K562 (cell line): ENCODE data around the gene CACTIN. TPM values are rescaled to one million over a fixed set of nuclear protein-coding genes. Genes with fewer than 3 reads are reported as not detected.

Source experiments
- ATAC-seq: fragments of 200-7000 bp; cut with Tn5 transposase; 3 replicates; pipeline ENCODE4 v1.9.1; 2020; ENCODE audit warnings: moderate library complexity
- BruUV-seq: library from RNA; stranded (reverse); fragments of 400-500 nt; replicated peaks from 2 replicates; lab custom pipeline; 2021; lab: Mats Ljungman, UMichigan
- CTCF ChIA-PET: fragments of 300-600 bp; formaldehyde crosslinking; extraction: SDS; loops from one replicate; lab custom pipeline; 2021; ENCODE audit warnings: low intra/inter-chr PET ratio; lab: Yijun Ruan, JAX
- POLR2A ChIA-PET: fragments of 300-600, 350-650 bp; sonication (Branson Sonifier 250); formaldehyde crosslinking; extraction: SDS; loops from one replicate; lab custom pipeline; 2021; ENCODE audit warnings: antibody characterized with exemption, inconsistent platforms; lab: Yijun Ruan, JAX
- DNase-seq, 4 experiments: peaks; one replicate each; pipeline versions ENCODE4 v3.0.0 to v3.0.0-alpha.2; 2011 to 2018; ENCODE audit warnings: low spot score in 3 of 4, mixed read lengths in 3 of 4; ENCODE audit errors: extremely low read depth in 1 of 4
- FAIRE-seq: peaks from 2 replicates; lab custom pipeline; 2011; peaks lifted over from hg19 to GRCh38; lab: Jason Lieb, UNC
- H2AFZ ChIP-seq: 2 replicates; pipeline ENCODE4 v1.6.0; 2011; ENCODE audit warnings: low read depth, low read length, control low read depth, inconsistent platforms
- H3K27ac ChIP-seq: fragments of 200-600 bp; 3 replicates; pipeline ENCODE4 v1.8.0; 2011; ENCODE audit warnings: low read depth, mild to moderate bottlenecking, control low read depth, inconsistent platforms, low read length, moderate library complexity, mixed read lengths; ENCODE audit errors: extremely low read depth
- H3K27me3 ChIP-seq, 2 experiments: fragments of 300-600 bp in 1 of 2; 2 replicates in 1 of 2; 3 replicates in 1 of 2; pipeline versions ENCODE4 v1.6.0 to v1.8.0; 2011; ENCODE audit warnings: inconsistent platforms in 2 of 2, low read length in 2 of 2, mild to moderate bottlenecking in 1 of 2, mixed read lengths in 1 of 2, moderate library complexity in 1 of 2; ENCODE audit not compliant: control insufficient read depth in 2 of 2, insufficient read depth in 2 of 2
- H3K36me3 ChIP-seq: fragments of 300-600 bp; 3 replicates; pipeline ENCODE4 v1.8.0; 2011; ENCODE audit warnings: mild to moderate bottlenecking, low read length, inconsistent platforms; ENCODE audit not compliant: control insufficient read depth, insufficient read depth
- H3K4me1 ChIP-seq, 2 experiments: fragments of 200-600 bp in 1 of 2; replicated peaks in 1 of 2; 2 replicates in 1 of 2; 3 replicates in 1 of 2; pipeline versions ENCODE4 v1.5.1 to v1.8.0; 2011; ENCODE audit warnings: inconsistent platforms in 2 of 2, low read length in 2 of 2, mild to moderate bottlenecking in 1 of 2, mixed read lengths in 1 of 2, moderate library complexity in 1 of 2; ENCODE audit not compliant: control insufficient read depth in 2 of 2, insufficient read depth in 2 of 2
- H3K4me2 ChIP-seq: 2 replicates; pipeline ENCODE4 v1.6.1; 2011; ENCODE audit warnings: low read length, control low read depth, inconsistent platforms, mixed read lengths; ENCODE audit not compliant: insufficient read depth
- H3K4me3 ChIP-seq: fragments of 200-600 bp; sonication (generic), shearing (Covaris generic); 2 replicates; pipeline ENCODE4 v1.5.1; 2016; ENCODE audit warnings: control low read depth, inconsistent platforms
- H3K79me2 ChIP-seq: fragments of 200-600 bp; 3 replicates; pipeline ENCODE4 v1.8.0; 2011; ENCODE audit warnings: low read length, inconsistent platforms; ENCODE audit not compliant: control insufficient read depth, insufficient read depth
- H3K9ac ChIP-seq, 2 experiments: 2 replicates each; pipeline versions ENCODE4 v1.6.0 to v1.6.1; 2011; ENCODE audit warnings: low read depth in 2 of 2, low read length in 2 of 2, control low read depth in 1 of 2, inconsistent platforms in 1 of 2, mild to moderate bottlenecking in 1 of 2, mixed read lengths in 1 of 2; ENCODE audit not compliant: insufficient read depth in 1 of 2
- H3K9me1 ChIP-seq: one replicate; pipeline ENCODE4 v1.6.0; 2011; ENCODE audit warnings: inconsistent platforms, mild to moderate bottlenecking, low read length, moderate library complexity; ENCODE audit not compliant: control insufficient read depth, insufficient read depth
- H3K9me3 ChIP-seq: replicated peaks from 2 replicates; pipeline ENCODE4 v1.5.1; 2011; ENCODE audit warnings: low read depth, low read length, inconsistent platforms; ENCODE audit not compliant: control insufficient read depth, insufficient read depth
- H4K20me1 ChIP-seq: replicated peaks from 2 replicates; pipeline ENCODE4 v1.6.1; 2011; ENCODE audit warnings: low read length, inconsistent platforms, mixed read lengths; ENCODE audit not compliant: control insufficient read depth, insufficient read depth
- FOXA3 ChIP-seq, 2 experiments: fragments of 450-650 bp in 1 of 2; sonication (generic) in 1 of 2; formaldehyde crosslinking; IDR thresholded peaks in 1 of 2; conservative IDR thresholded peaks in 1 of 2; 2 replicates each; pipeline versions ENCODE4 v1.4.0 to v1.8.0; 2020 to 2022; ENCODE audit warnings: mild to moderate bottlenecking in 2 of 2, missing genetic modification reagents in 1 of 2
- KAT8 ChIP-seq: fragments of 450-650 bp; IDR thresholded peaks from 2 replicates; pipeline ENCODE4 v1.6.1; 2016; ENCODE audit warnings: low read depth, mild to moderate bottlenecking
- NONO ChIP-seq, 2 experiments: fragments of 200-400 bp in 1 of 2; fragments of 450-650 bp in 1 of 2; formaldehyde crosslinking in 1 of 2; IDR thresholded peaks; 2 replicates each; pipeline ENCODE4 v1.6.1; 2017; ENCODE audit warnings: low read depth in 2 of 2, mild to moderate bottlenecking in 2 of 2, moderate library complexity in 2 of 2, low read length in 1 of 2
- RBFOX2 ChIP-seq: fragments of 200-400 bp; formaldehyde crosslinking; IDR thresholded peaks from 2 replicates; pipeline ENCODE4 v1.6.1; 2017; ENCODE audit warnings: low read depth, mild to moderate bottlenecking, low read length, moderate library complexity
- RFX7 ChIP-seq: fragments of 250-450 bp; sonication (Bioruptor Pico); IDR thresholded peaks from 2 replicates; pipeline ENCODE4 v1.5.1; 2021; ENCODE audit warnings: mild to moderate bottlenecking
- ZKSCAN3 ChIP-seq: fragments of 250-450 bp; sonication (Bioruptor Pico); IDR thresholded peaks from 2 replicates; pipeline ENCODE4 v1.4.0; 2020
- ZNF507 ChIP-seq: conservative IDR thresholded peaks from 2 replicates; pipeline ENCODE4 v1.6.1; 2017; ENCODE audit warnings: missing genetic modification characterization, missing compliant biosample characterization
- WGBS: fragments of 100-300 bp; shearing (Covaris generic); methylation state at CpG from one replicate; pipeline ENCODE4 v1.1.6; 2016; ENCODE audit warnings: low coverage, mixed read lengths; ENCODE audit not compliant: insufficient coverage; ENCODE audit errors: missing lambda C conversion rate; 5-methylcytosine and 5-hydroxymethylcytosine counted together
- in situ Hi-C: fragments of 300-500 bp; cut with MboI; formaldehyde crosslinking; loops from 4 replicates; pipeline ENCODE4 v1.15.0; 2018; ENCODE audit warnings: inconsistent platforms, mixed read lengths
- intact Hi-C: fragments of 100-400 bp; cut with micrococcal nuclease; formaldehyde crosslinking; loops from 2 replicates; pipeline ENCODE4 v1.14.2; 2022
- polyA plus RNA-seq, 8 experiments: library from polyadenylated mRNA; depleted of rRNA in 4 of 8; stranded (reverse) in 5 of 8; unstranded in 3 of 8; fragments of >200 nt; fragmentation: Nextera tagmentation in 2 of 8; fragmentation: Illumina TruSeq in 1 of 8; extraction: Ambion mirVana in 2 of 8; extraction: Trizol in 1 of 8; gene quantifications; 2 replicates each; pipeline versions ENCODE4 v1.2.1 to v1.2.3, GENCODE V29; 2011 to 2014; ENCODE audit warnings: inconsistent platforms in 1 of 8, missing spikeins in 1 of 8
- total RNA-seq, 7 experiments: library from RNA; depleted of rRNA in 6 of 7; stranded (reverse); fragments of >200 nt in 6 of 7; fragmentation: Illumina TruSeq in 2 of 7; extraction: Trizol in 2 of 7; gene quantifications; 2 replicates each; pipeline versions ENCODE4 v1.2.1 to v1.2.3, GENCODE V29; 2011 to 2021; ENCODE audit warnings: low replicate concordance in 1 of 7
- TF ChIP-seq, protein P1 (sequence below): sonication (generic); formaldehyde crosslinking; IDR thresholded peaks from 2 replicates; pipeline ENCODE4 v1.8.1; 2023; ENCODE audit warnings: mild to moderate bottlenecking, missing genetic modification reagents

Gene CACTIN
- total and polyA plus RNA-seq, 9 of the 15 experiments (the other 6 are each of a cell fraction or from before 2014, with no cell fraction given): 0.15 to 49.2 (median 15.0) TPM

DNA sequence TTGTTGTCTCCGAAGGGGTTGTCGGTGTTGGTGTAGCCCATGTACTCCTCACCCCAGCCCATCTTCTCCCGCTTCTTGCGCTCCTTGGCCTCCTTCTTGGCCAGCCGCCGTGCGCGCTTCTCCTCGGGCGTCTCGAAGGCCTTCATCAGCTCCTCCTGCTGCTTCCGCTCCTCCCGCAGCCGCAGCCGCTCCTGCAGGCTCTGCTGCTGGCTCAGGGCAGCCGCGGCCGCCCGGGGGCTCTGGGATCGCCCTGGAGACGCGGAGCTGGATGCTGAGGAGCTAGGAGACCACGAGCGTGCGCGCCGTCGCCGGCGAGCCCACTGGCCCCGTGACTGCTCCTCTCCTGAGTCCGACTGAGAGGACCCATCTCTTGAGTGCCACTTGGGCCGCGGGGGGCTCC, 2.9 kb downstream of the CACTIN start:
- WGBS: 96% methylated on average over 24 of the region's 34 CpGs

More for the DNA sequence above, 2.9 kb downstream of the CACTIN start:
- ATAC-seq (no peak), DNase-seq (no peak), FAIRE-seq (no peak)
- H3K36me3 ChIP-seq: peaks cover 52% of the 10 kb centered on the region; the same call in 1 of the 3 replicates
- intact Hi-C loops: no loop called here
- H3K4me3 ChIP-seq: no peak overlapping the region
- H3K4me2 ChIP-seq: no peak overlapping the region
- no peaks in the 10 kb centered on the region for H3K9me3 ChIP-seq
- in situ Hi-C loops: no loop called here
- TF ChIP-seq RFX7 (CRISPR knock-in tag) (no peak), NONO (IDR thresholded peaks at IDR 0.05; ENCODE audit: low read depth in 2 of 2, low read length in 1 of 2) (no peak), KAT8 (no peak), FOXA3 (CRISPR knock-in tag; conservative IDR thresholded peaks at IDR 0.05 in 1 of 2, IDR thresholded peaks at IDR 0.05 in 1 of 2) (no peak), RBFOX2 (peak; percentile 57; the same call in 1 of the 2 replicates), ZNF507 (tag) (no peak), ZKSCAN3 (CRISPR knock-in tag) (no peak)
- TF ChIP-seq, protein P1, sequence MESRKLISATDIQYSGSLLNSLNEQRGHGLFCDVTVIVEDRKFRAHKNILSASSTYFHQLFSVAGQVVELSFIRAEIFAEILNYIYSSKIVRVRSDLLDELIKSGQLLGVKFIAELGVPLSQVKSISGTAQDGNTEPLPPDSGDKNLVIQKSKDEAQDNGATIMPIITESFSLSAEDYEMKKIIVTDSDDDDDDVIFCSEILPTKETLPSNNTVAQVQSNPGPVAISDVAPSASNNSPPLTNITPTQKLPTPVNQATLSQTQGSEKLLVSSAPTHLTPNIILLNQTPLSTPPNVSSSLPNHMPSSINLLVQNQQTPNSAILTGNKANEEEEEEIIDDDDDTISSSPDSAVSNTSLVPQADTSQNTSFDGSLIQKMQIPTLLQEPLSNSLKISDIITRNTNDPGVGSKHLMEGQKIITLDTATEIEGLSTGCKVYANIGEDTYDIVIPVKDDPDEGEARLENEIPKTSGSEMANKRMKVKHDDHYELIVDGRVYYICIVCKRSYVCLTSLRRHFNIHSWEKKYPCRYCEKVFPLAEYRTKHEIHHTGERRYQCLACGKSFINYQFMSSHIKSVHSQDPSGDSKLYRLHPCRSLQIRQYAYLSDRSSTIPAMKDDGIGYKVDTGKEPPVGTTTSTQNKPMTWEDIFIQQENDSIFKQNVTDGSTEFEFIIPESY (CRISPR knock-in tag): peak; percentile 56; the same call in 1 of the 2 replicates
- no peak overlapping the region for H3K27ac ChIP-seq
- H3K9me1 ChIP-seq: no peaks in the 10 kb centered on the region
- H3K79me2 ChIP-seq: peaks cover 28% of the 10 kb centered on the region
- ChIA-PET CTCF (no interaction called here), POLR2A (interaction anchor here (0.5 to 2.2 kb wide), 5 partner anchors 15 to 909 kb away, joined by 3 to 7 read pairs (median 3); partner anchors contain the start of gene MFSD12)
- peaks cover 11% of the 10 kb centered on the region; the same call in 1 of the 2 replicates for H4K20me1 ChIP-seq
- BruUV-seq: no TSS peak
- peak overlapping the region in 1 of 2 experiments; percentile 78; a peak in 2 of 4 replicates for H3K9ac ChIP-seq
- no peak overlapping the region for H2AFZ ChIP-seq
- H3K4me1 ChIP-seq: peaks cover 0 to 61% of the 10 kb centered on the region in 2 experiments; a peak in 3 of 5 replicates
- H3K27me3 ChIP-seq: no peaks in the 10 kb centered on the region
